ENCODE results near the gene PLCG2.

Gene PLCG2

DNA sequence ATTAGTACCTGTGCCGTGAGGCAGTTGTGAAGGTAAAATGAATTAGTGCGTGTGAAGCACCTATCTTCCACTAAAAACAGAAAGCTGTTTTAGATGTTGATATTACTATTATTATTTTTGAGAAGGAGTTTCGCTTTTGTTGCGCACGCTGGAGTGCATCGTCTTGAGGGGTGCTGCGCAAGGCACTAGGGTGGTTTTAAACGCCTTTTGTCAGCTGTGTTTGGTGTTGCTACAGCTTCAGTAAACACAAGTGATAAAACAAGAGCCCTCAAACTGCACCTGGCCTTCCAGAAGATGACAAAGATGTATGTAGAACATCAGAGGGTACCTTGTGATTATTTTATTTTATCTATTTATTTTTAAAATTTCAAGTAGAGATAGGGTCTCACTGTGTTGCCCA, 38.2 kb downstream of the PLCG2 start:
- DNase-seq = no peak

DNA sequence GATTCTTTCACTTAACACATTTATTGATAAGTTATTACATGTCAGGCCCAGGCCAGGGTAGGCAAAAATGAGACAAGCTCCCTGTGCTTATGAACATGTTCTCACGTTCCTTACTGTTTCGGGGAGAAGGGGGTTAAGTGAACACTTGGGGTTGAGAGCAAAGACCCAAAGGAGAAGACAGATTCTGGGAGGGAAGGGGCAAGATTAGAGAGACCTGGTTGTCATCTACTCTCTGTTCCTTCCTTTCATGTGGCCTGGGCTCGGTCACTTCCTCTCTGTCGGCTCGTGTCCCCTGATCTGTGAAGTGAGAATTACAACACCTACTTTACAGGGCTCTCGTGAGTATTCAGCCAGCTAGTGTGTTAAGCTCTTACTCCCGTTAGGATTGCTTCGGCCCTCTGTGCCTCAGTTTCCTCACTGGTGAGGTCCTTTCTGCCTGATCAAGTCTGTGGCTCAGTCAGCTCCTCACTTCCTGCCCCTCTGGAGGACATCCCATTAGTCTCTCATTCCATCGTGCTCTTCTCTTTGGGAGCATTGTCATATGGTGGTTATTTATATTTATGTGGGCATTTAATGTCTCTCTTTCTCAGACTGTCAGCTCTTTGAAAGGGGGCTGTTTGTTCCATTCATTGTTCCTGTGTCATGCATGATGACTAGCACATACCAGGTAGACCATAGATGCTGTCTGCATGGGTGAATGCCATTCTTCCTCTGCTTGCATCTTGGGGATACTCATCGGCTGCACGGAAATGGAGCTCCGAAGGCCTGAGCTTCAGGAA, 38.9 kb downstream of the PLCG2 start:
- DNase-seq = no peak

DNA sequence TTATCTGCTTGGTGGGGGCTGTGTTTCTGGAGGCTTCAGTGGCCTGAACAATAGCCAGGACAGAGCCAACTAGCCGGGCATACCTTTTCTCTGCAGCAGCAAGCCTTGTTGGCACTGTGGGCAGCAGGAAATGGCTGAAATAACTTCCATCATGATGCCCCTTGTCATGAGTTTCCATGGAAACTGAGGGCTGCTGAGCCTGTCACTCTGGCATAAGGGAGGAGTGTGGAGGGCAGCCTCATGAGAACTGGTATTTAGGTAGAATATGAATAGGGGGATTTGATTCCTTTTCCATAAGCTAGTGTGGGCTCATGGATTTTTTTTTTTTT, 39.4 kb downstream of the PLCG2 start:
- no peak for DNase-seq

DNA sequence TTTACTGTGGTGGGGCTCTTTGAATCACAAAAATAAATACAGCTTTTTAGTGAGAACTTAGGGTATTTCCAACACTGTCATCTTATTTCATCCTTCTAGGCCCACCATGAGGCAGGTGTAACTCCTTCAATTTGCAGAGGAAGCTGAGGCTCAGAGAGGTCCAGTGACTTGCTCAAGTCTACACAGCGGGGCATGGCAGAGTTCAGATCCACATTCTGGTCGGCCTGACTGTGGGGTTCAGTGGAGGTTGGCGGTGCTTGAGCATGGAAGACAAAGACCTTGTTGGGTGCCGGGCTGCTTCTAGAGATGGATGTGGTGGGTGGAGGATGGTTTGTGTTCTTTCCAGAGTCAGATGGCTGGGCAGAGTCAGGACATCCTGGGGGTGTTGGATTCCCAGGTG, 39.8 kb downstream of the PLCG2 start:
- DNase-seq = no peak

DNA sequence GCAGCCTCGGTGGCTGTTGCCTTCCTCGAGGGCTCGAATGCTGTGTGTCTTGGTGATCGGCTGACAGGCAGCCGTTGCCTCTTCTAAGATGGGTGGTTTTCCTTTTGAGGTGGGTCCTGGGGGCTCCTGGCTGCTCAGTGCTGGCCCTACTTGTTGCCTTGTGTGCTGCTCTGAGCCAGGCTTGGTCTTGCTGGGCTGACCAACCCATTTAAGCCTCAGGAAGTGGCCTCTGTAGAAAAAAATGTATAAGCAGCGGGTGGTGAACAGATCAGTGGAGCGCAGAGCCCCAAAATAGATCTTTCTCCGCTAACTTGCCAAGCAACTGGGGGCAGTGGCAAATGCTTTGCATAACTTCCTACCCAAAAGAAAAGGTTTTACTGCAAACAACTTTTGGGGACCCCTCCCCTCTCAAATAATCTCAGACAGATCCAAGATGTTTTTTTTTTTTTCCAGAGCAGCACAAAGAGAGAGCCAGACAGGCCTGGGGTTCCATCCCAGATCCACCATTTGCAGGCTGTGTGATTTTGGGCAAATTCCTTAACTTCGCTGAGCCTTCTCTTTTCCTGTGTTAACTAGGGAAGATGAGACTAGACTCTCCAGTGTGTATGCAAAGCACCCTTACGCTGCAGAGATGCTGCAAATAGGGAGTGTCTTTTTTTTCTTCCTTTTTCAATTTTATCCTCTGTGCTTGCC, 42.5 kb downstream of the PLCG2 start:
- no peak for DNase-seq

DNA sequence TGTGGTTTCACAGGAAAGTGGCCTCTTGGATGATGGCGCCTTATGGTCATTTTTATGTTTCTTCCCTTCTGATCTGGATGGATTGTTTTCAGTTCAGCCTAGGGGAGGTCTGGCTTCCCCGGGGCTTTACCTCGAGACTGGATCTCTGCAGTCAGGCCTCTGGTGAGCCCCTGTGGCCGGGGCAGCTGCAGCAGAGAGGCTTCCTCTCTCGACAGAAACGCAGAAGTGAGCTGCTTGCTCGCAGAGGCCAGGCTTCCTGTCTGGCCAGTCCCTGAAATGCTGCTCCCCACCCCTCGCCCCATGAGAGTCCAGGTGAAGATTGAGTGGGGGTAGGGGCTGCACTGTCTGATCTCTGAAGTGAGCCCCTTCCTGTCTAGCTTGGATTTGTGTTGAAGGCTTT, 44.0 kb downstream of the PLCG2 start:
- no peak for DNase-seq

DNA sequence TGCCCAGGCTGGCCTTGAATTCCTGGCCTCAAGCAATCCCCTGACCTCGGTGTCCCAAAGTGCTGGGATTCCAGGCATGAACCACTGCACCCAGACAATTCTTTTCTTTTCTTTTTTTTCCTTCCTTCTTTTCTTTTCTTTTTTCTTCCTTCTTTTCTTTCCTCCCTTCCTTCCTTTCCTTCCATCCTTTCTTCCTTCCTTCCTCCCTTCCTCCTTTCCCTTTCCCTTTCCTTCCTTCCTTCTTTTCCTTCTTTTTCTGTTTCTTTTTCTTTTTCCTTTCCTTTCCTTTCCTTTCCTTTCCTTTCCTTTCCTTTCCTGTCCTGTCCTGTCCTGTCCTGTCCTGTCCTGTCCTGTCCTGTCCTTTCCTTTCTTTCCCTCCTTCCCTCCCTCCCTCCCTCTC, 44.6 kb downstream of the PLCG2 start:
- DNase-seq = no peak

DNA sequence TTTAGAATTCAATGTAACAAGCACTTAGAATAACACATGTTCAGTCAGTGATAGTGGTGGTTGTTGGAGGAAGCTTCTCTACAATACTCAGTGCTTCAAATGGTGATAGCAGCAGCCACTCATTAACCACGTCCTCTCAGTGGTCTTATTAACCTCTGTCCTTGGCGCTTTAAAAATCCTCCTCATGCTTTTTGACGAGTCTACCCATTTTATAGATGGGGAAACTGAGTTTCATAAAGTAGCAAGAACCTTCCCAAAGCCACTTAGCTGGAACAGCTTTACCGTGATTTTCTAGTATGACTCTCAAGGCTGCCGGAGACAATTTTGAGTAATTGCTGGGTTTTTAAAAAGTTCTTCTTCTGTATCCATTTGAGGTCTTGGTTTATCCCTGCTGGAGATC, 47.4 kb downstream of the PLCG2 start:
- no peak for DNase-seq

DNA sequence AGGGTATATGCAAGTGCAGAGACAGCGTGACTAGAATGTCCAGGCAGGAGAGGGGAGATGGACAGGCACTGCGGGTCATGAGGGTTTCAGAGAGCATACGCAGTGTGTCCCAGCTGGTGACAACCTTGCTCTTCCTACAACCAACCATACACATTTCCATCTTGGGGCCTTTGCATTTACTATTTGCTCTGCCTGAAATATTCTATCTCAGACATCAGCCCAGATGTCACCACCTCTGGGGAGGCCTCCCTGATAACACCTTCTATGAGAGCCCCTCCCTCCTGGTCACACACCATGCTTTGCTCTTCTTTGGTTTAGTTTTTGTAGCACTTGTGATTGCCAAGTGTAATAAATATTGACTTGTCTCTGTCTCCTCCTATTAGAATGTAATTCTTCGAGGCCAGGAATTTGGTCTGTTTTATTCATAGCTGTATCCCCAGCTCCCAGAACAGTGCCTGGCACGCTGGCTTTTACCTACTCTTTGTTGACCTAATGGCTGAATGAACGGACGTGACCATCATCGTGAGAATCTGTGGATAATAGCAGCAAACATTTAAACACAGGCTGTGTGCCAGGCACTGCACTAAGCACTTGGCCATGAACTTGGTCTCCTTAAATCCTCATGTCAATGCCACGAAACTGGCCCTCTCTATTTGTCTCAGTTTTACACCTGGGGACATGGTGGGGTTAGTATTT, 51.9 kb downstream of the PLCG2 start:
- no peak for DNase-seq

DNA sequence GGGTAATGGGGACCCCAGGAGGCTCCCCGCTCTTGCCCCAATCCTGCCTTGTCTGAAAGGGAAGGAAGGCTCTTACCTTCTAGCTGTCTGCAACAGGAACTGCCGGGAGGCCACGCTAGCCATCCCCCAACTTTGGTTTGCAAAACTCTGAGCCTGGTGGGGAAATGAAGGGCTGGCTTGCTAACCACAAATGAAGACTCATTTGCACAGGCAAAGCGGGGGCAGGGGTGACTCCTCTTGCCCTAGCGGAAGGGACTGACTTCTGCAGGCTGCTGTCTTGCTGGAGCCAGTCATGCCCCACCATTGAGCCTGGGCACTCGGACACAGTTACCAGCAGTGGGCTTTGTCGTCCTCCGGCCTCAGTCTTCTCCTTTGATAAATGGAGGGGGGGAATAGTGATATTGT, 52.6 kb downstream of the PLCG2 start:
- peak; percentile 13 for DNase-seq

DNA sequence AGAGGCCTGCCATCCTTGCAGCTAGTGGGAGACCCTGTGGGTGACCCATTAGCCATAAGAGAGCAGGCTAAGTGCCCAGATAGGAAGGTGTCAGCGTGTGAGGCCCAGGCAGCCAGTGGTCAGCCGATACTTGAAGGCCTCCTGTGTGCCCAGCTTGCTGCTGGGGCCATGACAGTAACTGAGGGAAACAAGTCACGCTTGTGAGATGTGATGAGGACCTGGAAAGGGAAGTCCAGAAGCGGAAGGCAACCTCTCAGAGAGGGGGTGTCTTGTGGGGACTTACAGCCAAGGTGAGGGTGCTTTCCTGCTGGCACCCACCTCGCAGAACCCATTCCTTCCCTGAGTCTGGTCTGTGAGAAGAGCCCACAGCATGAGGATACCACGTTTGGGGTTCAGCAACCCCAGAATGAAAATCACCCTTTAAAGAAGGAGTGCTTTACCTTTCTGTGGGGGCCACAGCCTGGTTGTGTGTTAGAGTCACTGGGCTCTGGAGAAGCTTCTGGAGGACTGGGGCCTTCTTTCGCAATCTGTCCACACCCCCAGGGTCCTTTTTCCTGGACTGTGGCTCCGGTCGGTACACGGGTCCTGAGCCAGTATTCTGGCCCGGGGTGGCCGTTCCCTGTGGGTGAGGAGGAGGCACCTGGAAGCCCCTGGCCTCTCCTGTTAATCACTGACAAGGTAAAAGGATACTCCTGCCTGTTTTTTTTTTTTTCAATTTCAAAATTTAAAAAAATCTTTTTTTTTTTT, 53.9 kb downstream of the PLCG2 start:
- DNase-seq = no peak

DNA sequence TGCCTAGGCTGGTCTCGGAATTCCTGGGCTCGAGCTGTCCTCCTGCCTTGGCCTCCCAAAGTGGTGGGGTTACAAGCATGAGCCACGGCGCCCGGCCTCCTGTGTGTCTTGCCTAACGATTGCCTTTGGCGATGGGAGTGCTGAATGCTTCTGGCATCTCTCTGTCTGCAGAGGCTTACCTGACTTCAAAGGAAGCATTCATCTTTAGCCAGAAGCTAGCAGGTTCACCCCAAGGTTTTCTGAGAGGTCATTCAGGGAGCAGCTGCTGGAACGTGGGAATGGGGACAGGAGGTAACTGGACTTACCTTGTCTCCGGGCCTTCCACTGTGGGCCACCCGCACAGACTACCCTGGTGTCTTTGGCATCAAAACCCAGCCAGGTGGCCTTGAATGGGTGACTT, 54.7 kb downstream of the PLCG2 start:
- DNase-seq = no peak

DNA sequence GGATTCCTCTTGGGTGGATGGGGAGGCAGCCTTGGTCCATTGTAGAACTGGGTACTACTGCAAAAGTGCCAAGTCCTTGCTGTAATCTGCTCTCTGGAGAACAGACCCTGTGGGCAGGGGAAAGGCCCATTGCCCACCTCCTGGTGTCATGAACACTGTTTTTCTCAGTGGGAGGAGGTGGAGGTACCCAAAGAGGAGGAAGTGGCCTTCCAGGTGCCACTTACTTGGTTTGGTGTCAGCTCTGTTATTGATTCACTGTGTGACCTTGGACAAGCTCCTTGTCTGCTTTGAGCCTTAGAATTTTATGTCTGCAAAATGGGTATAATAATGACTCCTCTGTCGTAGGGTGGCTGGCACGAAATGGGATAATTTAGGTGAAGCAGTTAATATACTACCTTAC, 55.8 kb downstream of the PLCG2 start:
- no peak for DNase-seq

DNA sequence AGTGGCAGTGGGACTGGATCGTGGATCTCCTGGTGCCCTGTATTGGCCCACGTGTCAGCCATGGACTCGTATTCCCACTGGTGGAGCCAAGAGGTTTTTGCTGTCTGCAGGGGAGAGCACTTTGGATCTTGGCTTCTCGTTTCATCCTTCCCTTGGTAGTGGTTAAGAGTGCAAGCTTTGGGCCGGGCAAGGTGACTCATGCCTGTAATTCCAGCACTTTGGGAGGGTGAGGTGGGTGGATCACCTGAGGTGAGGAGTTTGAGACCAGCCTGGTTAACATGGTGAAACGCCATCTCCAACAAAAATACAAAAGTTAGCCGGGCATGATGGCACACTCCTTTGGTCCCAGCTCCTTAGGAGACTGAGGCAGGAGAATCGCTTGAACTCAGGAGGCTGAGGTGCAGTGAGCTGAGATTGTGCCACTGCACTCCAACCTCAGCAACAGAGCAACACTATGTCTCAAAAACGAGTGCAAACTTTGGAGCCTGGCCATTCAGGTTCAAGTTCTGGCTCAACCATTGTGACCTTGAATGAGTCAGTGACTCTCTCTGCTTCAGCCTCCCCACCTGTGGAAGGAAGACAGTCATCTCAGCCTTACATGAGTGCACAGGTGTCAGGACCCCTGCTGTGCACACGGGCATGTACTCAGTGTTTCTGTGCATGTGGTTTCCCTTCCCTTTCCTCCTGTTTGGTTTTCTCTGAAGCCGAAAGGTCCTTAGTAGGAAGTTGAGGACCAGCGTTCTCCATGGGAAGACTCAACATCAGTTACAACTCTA, 57.4 kb downstream of the PLCG2 start:
- no peak for DNase-seq

DNA sequence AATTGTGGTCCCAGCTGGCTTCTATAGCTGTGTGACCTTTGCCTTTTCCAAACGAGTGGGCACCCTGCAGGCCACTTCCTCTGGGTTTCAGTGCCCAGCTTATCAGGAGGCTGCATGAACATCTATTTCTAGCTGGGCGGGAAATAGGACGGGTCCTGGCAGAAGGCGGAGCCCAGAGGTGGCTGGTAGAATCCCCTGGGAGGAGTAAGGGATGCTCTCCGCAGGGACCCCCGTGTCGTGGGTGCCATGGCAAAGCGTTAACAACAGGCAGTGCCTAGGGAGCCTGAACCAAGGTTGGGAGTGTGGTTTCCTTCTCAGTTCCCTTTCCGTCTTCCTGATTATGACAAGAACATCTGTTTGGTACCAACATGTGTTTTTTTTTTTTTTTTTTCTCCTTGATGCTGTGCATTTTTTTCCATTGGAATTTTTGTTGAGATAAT, 58.2 kb downstream of the PLCG2 start:
- DNase-seq = no peak

DNA sequence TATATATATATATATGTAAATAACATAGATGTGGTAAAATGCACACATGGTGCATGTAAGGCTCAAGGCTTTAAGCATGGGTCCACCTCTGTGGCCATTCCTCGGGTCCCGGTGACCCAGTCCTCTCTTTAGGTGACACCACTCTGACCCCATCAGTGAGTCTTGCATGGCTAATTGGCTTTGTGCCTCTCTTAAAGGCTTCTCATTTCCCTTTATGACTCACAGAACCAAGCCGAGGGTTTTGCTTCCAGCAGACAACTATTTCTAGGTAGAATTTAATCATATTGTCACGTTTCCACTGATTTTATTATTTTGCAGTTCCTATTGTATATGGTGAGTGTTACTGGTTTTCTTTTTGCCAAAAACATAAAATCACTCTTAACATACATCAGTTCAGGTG, 59.7 kb downstream of the PLCG2 start:
- no peak for DNase-seq

DNA sequence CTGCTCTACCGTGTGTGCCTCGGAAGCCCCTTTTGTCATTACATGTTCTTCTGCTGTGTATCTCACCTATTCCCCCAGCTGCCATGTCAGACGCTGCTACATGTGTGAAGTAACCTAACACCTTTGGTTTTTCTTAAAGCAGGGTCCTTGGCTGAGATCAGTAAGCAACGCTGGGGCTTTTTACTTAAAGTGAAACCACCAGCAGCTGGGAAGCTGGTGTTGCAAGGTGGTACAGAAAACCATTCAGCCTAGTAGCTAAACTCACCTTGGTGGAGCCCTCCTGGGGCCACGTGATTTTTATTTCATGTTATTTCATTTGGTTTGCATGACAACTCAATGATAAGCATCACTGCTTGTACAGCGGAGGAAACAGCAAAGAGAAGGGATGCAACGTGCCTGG, 62.6 kb downstream of the PLCG2 start:
- no peak for DNase-seq

DNA sequence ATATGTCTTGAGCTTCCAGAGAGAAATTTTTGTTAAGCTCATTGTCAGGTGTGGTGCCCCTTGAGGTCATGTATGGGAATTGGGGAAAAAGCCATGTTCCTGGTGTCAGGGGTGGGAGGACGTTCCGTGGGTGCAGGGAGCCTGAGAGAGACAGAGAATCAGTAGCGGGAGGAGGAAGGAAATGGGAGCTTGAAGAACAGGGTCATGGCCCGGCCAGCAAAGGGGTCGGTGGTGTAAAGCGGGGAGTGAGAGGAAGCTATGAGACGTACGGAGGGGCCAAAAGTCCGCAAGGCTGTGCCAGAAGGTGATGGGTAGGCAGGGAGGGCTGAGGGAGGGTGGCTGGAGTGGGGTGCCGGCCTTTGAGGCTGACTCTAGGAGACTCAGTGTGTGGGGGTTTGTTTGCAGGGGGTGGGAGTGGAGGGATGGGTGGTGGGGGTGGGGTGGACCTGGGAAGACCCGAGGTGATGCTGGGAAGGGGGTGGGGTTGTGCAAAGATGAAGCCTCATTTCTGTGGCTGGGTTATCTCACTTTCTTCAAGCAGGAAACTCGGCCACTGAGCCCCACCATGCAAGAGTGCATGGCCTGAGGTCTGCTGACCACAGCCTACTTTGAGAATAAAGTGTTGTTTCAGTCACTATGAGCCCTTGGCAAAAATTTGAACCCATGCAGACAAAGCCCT, 63.6 kb downstream of the PLCG2 start:
- DNase-seq = no peak

DNA sequence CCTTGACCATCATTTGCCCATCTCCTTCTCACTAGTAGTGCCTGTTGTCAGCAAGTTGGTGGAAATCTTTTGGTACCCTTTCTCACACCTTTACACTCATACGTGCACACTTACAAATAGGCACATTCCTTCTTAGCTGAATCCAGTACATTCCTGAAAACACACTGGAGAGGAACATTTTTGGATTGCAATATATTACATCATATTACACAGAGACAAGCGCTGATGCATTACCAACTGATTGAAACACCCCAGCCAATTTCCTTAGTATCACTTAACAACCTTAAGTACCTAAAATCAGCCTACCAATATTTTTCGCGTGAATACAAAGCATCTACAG, 64.1 kb downstream of the PLCG2 start:
- DNase-seq = no peak

DNA sequence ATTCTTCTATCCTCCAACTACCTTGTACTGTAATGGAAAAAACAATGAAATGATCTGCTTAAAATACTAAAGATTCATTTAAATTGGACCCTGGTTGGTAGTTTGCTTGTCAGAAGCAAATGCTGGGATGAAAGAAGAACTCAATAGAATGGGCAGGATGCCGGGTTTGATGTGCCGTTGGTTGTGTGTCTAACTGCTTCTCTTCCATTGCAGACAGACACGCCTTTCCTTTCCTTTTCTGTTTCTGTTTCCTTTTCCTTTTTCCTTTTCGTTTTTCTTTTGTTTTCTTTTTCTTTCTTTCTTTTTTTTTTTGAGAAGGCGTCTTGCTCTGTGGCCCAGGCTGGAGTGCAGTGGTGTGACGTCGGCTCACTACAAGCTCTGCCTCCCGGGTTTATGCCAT, 64.6 kb downstream of the PLCG2 start:
- DNase-seq = no peak

DNA sequence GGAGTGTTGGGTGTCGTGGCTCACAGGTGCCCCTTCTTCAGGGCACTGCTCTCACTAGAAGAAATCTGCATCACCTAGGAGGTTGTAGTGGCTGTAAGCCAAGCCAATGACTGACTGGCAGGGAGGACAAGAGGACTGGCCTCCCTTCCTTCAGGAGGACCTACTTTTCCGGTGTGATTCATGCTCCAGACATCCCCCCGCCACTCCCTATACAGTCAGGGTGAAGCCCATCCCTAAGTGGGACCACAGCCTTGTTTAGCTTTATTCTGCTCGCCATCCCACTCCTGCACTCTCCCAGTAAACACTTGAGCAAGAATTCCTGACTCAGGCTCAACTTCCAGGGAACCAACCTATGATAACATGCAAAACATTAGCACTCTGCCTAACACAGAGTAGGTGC, 67.0 kb downstream of the PLCG2 start:
- DNase-seq = no peak

DNA sequence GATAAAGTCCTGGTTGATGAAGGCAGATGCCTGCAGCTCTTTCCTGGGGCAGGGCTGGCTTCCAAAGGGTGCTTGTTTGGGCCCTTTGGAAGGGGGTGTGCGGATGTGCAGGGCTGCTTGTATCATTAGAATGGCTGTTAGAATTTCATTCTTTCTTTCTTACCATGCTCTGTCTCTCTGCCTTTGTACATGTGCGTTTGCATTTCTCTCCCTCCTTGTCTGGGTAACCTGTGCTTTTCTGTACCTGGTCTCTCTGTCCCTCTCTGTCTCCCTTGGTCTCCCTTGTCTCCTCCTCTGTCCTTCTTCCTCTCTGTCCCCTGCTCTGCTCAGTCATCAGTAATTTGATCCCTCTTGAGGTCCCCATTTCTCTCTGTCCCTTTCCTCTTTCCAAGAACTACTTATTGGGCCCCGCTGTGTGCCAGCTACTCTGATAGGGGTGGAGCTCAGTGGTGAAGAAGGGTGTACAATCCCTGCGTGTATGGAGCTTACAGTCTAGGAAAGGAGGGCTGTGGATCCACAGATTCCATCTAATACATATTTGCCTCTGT, 69.3 kb downstream of the PLCG2 start:
- no peak for DNase-seq

All from activated CD4-positive, alpha-beta T cell treated with anti-CD3 and anti-CD28 coated beads for 1 hour (primary cell).